HG03280 (cell line): ENCODE measurements around the gene LRPAP1.

ENCODE experiments used
- ATAC-seq: cut with Tn5 transposase; IDR thresholded peaks from one replicate; pipeline ENCODE4 v1.9.1; 2021; ENCODE audit warnings: mild to moderate bottlenecking, moderate library complexity; ENCODE audit not compliant: unreplicated experiment

LRPAP1 gene

DNA sequence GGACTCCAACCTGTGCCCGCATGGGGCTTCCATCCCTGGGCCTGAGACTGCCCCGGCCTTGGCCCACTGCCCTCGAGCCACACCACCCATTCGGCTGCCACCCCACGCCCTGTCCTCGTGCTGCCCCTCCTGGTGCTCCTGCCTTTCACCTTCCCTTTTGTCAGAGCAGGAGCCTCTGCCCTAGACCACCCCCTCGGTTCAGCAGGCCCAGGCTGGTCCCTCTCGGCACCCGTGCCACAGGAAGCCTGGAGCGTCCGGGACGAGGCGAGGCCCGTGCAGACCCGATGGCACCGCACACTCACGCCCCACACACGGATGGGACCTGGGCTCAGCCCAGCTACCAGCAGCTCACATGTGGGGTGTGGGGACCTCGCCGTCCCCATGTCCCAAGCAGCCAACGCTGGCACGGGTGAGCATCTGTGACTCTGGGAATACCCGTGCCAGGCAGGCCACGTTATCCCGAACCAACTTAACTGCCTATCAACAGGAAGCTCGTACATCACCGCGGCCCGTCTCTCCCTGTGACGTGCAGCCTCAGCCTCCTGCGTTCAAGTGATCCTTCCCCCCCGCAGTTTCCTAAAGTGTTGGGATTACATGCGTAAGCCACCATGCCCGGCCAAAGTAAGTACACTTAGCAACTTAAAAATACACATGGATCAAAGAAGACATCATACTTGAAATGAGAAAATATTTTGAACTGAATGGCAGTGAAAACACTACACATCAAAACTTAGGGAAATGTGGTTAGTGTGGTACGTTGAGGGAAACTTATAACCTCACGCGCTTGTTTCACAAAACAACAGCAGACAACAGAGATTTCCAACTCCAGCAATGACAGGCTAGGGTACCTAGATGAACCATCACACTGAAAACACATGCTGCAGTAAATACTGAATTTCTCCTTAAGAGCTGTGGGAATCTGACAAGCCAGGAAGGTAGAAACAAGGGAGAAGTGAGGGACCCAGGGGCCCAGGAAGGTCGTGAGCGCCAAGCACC is 29.0 kb downstream of the LRPAP1 start:
- ATAC-seq, result no peak

DNA sequence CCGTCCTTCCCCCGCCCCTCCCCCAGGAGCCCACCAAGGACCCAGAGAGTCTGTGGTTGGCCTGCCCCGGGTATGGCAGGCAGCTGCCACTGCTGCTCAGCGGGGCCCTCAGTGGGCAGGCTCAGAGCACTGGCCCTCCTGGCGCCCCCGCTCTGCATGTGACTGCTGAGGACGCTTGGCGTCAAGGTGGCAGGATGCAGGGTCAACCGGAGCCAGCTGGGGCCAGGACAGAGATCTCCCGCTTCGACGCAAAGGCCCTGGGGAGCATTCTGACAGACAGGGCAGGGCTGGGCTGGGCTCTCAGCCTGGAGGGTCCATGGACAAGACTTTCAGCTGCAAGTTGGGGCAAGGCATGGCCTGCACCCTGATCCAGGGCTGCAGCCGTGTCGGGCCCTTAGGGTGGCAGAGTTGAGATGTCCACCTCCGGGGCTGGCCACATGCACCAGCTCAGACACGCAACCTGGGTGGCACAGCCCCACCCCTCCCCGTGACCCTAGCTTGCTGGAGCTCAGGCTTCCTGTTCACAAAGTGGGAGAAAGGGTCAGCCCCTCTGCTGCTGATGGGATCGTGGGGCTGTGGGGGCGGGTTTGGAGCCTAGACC is 30.3 kb downstream of the LRPAP1 start:
- ATAC-seq, result no peak

DNA sequence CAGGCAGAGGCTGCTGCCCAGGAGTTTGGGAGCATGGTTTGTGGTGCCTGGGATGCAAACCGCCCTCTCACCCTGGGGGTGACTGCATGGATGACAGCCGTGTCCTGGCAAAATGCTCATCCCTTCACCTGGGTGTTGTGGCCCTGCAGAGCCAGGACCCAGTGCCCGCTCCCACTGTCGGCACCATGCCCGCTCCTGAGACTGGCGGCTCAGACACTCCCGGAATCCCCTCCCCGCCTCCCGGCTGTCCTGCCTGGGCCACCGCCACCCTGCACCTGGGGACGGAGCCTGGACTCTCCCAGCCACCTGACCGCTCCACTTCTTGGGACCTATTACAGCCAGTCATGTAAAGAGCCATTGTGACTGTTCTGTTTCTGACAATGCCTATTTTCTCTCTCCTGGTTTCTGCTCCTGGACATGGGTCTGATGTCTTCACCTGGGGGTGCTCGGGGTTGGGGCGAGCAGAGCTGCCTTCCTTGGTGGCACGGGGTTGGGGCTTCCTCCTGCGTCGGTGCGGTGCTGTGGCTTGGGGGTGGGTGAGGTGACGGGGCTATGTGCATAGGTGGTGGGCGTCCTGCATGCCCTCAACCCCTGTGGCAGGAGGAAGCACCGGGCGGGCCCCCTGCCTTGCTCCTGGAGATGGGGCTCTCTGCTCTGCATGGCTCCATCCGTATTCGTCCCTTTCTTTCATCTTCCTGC is 30.9 kb downstream of the LRPAP1 start:
- ATAC-seq, result no peak

GRCh38 chr4:3500634-3501101 is 31.6 kb downstream of the LRPAP1 start:
- ATAC-seq, result no peak

DNA sequence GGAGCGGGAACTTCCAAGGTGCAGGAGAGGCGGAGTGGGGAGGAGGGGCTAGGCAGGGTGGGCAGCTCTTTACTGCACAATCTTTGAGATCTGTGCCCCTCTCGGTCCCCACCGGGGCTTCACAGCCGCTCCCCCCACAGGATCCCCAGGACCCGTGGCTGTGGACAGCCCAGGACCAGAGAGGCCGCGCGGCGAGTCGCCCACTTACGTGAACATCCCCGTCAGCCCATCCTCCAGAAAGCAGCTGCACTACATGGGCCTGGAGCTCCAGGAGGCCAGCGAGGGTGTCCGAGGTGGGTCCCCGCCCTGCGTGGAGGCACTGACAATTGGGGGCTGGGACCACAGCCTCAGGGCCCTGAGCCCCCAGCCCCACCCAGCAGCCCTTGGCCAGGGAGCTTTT is 32.1 kb downstream of the LRPAP1 start:
- no peak for ATAC-seq

DNA sequence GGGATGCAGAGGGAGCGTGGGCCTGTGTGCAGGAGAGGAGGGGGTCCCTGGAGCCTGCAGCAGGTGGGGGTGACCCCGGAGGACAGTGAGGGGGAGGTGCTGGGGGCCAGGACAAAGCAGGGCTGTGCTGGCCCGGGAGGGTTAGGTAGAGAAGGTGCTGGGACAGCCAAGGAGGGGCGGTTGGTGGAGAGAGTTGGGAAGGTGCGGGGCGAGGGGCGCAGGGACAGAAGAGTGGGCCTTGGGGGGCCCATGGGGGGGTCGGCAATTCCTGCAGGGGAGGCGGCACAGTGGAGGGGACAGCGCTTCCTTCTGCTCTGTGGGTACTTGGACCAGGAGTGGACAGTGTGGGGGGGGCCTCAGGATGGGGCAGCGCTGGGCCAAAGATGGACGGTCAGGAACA is 32.5 kb downstream of the LRPAP1 start:
- ATAC-seq, result no peak

DNA sequence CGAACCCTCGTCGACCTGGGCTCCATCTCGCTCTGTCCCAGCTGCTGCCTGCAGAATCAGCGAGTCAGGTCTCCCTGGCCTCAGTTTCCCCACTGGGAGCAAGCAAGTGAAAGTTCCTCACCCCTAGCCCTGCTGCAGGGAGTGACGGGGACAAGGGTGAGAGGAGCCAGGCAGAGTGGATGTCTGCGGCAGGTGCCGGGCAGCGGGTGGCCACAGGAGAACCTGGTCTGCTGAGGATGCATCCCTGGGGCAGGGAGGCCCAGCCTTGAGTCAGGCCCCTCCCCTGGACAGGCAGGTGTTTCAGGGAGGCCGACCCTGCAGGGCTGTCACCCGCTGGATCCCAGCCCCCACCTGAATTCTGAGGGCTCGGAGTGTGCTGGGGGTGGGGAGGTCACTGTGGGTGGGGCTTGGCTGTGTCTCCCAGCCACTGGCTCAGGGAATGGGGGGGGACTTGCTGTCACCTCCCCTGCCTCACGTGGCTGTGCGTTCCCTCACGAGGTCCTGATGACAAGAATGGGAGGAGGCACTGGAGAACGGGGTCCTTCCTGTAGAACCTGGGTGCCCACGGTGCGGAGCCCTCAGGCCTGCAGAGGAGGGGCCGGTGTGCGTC is 33.2 kb downstream of the LRPAP1 start:
- ATAC-seq, result no peak

DNA sequence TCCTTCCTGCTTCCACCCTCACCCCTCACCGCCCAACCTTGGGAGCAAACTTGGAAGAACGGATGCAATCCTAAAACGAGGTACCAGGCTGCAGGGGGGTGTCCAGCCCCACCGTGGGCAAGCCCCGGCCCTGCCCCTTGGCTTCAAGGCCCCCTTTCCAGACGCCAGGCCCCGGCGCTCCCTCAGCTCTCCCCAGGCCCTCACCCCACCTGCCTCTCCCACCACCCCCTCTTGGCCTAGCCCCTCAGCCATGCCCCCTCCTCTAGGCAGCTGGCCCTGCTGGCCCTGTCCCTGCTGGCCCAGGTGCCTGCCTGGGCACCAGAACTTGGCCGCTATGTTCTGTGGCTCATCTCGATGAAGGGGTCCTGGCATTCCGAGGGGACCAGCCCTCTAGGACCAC is 33.8 kb downstream of the LRPAP1 start:
- no peak for ATAC-seq

DNA sequence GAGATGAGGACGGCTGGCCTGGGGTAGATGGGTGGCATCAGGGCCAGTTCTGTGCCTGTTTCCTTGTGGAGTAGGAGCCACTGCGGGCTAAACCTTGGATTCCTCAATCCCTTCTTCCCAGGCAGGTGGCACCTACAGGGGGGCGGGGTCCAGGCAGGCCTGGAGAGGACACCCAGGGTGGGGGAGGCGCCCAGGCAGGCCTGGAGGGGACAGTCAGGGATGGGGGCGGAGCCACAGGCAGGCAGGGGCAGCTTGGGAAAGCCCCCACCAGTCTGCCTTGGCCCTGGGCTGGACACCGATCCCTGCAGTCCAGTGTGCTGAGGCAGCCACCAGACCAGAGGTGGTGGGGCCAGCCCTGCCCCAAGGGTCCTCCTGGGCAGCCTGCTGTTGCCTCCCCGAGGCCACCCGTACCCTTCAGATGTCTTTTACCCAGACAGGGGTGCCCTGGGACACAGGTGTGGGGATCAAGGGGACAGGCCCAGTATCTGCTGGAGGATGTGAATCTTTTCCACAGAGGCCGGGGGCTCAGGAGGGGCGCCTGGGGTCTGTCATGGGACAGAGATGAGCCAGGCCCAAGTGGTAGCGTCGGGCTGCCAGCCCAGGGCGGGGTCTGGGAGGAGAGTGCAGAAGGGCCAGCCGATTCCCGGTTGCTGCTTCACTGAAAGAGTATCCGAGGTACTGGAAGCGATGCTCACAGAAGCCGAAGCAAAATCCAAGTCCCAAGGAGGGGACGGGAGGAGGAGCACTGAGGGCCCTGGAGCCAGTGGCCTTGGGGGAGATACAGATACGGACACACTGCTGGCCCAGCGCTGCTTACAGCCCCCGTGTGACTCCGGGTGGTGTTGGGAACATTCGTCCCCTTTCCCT is 34.5 kb downstream of the LRPAP1 start:
- ATAC-seq, result no peak

DNA sequence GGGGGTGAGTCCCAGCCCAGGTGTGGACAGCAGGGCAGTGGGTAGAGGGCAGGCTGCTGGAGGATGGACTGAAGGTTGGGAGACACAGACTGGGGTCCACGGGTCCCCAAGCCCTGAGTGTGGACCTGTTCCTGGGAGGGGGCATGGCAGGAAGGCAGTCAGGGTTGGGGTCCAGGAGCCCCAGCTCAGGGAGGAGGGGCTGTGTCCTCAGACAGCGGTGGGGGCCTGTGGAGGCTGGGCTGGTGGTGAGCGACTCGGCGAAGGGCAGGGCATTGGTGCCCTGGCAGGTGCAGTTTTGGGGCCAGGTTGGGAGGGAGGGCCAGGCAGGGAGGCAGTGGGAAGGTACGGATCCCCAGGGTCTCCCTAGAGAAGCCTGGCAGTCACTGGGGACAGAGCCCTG is 35.1 kb downstream of the LRPAP1 start:
- ATAC-seq, result no peak

DNA sequence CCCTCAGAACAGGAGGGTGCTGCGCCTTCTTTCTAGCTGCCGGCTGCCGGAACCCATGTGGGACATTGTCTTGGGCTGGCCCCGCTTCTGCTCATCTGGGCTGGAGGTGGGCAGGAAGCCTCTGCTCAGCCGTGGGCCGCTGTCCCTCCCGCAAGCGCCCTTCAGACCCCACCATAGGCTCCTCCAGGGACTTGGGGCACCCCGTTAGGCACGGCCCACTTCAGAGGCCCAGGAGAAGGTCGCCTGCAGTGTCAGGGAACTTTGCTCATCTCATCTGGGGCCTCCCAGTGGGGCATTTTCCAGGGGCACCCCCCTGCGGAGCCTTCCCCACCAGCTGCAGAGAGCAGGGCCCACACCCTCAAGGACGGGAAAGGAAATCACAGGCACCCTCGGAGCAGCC is 36.2 kb downstream of the LRPAP1 start:
- no peak for ATAC-seq

DNA sequence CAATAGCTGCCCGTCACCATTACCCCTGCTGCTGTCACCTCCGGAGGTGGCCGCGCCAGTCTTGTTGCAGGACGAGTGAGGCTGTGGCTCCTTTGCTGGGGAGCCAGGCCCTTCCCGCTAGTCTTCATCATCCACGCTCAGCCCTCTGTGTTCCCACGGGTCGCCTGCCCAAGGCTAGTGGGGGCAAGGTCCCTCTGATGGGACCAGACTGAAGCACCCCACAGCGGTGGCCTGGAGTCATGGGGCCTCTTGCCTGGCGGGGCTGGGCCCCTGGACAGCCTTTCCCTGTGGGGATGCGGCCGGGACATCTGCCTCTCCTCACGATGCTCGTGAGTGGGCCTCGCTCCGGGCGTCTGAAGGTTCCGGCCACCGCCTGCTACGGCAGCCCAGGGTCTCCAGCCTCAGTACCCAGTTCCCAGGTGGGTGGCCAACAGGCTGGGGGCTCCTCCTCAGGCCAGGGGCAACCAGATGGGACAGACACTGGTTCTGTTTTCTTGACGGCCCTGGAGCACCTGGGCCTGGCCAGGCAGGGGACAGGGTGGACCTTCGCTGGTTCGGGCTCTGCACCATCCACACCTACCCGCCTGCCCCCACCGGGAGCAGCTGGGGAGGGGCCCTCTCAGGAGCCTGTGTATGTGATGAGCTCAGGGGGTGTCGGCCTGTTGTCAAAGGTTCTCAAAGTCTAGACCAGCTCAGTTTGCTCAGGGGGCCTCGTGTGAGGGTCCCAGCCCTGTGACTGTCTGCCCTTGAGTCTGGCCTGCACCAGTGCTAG is 36.8 kb downstream of the LRPAP1 start:
- no peak for ATAC-seq

GRCh38 chr4:3494462-3494871 is 37.8 kb downstream of the LRPAP1 start:
- ATAC-seq, result no peak

- no peak for ATAC-seq
These were observed 38.3 kb downstream of the LRPAP1 start for GRCh38 chr4:3493720-3494461.

DNA sequence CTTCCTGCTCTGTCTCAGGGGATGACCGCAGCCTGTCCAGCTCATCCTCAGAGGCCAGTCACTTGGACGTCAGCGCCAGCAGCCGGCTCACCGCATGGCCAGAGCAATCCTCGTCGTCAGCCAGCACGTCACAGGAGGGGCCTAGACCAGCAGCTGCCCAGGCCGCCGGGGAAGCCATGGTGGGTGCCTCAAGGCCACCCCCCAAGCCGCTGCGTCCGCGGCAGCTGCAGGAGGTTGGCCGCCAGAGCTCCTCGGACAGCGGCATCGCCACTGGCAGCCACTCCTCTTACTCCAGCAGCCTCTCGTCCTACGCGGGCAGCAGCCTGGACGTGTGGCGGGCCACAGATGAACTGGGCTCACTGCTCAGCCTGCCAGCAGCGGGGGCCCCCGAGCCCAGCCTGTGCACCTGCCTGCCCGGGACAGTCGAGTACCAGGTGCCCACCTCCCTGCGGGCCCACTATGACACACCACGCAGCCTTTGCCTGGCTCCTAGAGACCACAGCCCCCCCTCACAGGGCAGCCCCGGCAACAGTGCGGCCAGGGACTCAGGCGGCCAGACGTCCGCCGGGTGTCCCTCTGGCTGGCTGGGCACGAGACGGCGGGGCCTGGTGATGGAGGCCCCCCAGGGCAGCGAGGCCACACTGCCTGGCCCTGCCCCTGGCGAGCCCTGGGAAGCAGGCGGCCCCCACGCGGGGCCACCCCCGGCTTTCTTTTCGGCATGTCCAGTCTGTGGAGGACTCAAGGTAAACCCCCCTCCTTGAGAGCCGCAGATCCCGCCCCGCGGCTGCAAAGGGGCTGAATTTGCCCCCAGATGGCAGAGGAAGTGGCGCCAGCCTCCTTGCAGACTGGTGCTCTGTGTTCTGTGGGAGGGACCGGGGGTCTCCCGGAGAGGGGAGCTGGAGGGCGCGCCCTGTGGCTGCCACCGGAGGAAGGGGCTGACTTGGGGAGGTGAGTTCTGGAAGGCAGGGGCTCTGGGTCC is 39.2 kb downstream of the LRPAP1 start:
- ATAC-seq, result no peak

- no peak for ATAC-seq
These were observed 40.4 kb downstream of the LRPAP1 start for GRCh38 chr4:3491681-3492405.

DNA sequence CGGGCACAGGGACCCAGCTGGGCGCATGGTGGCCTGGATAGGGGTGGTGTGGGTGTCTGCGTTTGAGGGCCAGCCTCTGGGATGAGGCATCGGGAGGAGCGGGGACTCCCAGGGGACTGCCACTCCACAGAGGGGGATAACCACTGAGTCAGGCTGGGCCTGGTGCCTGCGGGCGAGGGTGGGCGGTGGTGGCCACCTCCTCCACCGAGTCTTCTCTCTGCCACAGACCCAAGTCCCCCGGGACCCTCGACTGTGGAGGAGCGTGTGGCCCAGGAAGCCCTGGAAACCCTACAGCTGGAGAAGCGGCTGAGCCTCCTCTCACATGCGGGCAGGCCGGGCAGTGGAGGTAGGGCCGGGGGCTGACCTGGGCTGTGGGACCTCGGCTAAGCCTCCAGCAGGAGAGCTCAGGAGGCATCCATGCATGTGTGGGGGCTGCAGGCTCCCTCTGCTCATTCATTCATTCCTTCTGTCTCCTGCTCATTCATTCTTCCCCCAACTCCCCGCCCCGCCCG is 42.7 kb downstream of the LRPAP1 start:
- ATAC-seq, result no peak
